Stomach (tissue), 9 donors: ENCODE data around the gene EIF2A. TPM values are rescaled to one million over a fixed set of nuclear protein-coding genes. Genes with fewer than 3 reads are reported as not detected.

ENCODE experiments used
- DNase-seq, 2 donors: peaks; one replicate each; pipeline versions ENCODE4 v3.0.0 to v3.0.0-alpha.2; 2013 to 2019
- H3K27ac ChIP-seq, 5 donors: fragments of 200-600 bp in 4 of 5; sonication (generic) in 4 of 5; one replicate each; pipeline ENCODE4 v1.5.1; 2013 to 2019; ENCODE audit warnings: mild to moderate bottlenecking in 1 of 5, moderate library complexity in 1 of 5
- H3K27me3 ChIP-seq, 3 donors: fragments of 200-600 bp; sonication (generic); one replicate each; pipeline ENCODE4 v1.5.1; 2017 to 2019; ENCODE audit warnings: mixed run types in 1 of 3
- H3K36me3 ChIP-seq, 4 donors: fragments of 200-600 bp; sonication (generic); 1 replicate in 3 of 4; 2 replicates in 1 of 4; pipeline ENCODE4 v1.5.1; 2016 to 2019
- H3K4me1 ChIP-seq, 4 donors: fragments of 200-600 bp; sonication (generic); one replicate each; pipeline ENCODE4 v1.5.1; 2016 to 2019
- H3K4me3 ChIP-seq, 4 donors: fragments of 200-600 bp; sonication (generic) in 3 of 4; one replicate each; pipeline ENCODE4 v1.5.1; 2016 to 2019; ENCODE audit warnings: mild to moderate bottlenecking in 1 of 4
- H3K9me3 ChIP-seq, 4 donors: fragments of 200-600 bp; sonication (generic); one replicate each; pipeline ENCODE4 v1.5.1; 2016 to 2019
- EP300 ChIP-seq: sonication (generic); formaldehyde crosslinking; IDR thresholded peaks from one replicate; pipeline ENCODE4 v1.6.1; 2017; ENCODE audit warnings: antibody characterized with exemption
- POLR2A ChIP-seq, 4 donors: fragments of 450-650 bp; IDR thresholded peaks; one replicate each; pipeline ENCODE4 v1.6.1; 2016; ENCODE audit warnings: antibody characterized with exemption in 4 of 4, control low read depth in 2 of 4, mild to moderate bottlenecking in 1 of 4, moderate library complexity in 1 of 4
- POLR2AphosphoS5 ChIP-seq, 3 donors: sonication (generic); formaldehyde crosslinking; IDR thresholded peaks; one replicate each; pipeline ENCODE4 v1.6.1; 2016; ENCODE audit warnings: antibody characterized with exemption in 3 of 3
- WGBS, 5 donors: extraction: QIAGEN DNeasy Blood & Tissue Kit in 3 of 5; methylation state at CpG; one replicate each; pipeline versions ENCODE4 v1.1.5 to v1.1.7; 2013 to 2018; 5-methylcytosine and 5-hydroxymethylcytosine counted together
- intact Hi-C: fragments of 100-400 bp; cut with DNase I; formaldehyde crosslinking; loops from one replicate; pipeline ENCODE4 v1.15.1; 2023; ENCODE audit warnings: low total_unique reads
- polyA plus RNA-seq, 3 donors: library from polyadenylated mRNA; stranded (reverse); fragments of 200-250 nt; gene quantifications; one replicate each; pipeline ENCODE4 v1.2.3, GENCODE V29; 2013
- total RNA-seq, 5 donors: library from RNA; depleted of rRNA; stranded (reverse); fragments of >200 nt; gene quantifications; one replicate each; pipeline versions ENCODE4 v1.1.0 to v1.2.3, GENCODE V29; 2014 to 2016
- TF ChIP-seq, protein P1 (sequence below), 7 experiments: fragments of 450-650 bp in 4 of 7; fragments of 200-600 bp in 3 of 7; sonication (generic) in 3 of 7; IDR thresholded peaks; one replicate each; pipeline ENCODE4 v1.5.1; 2016 to 2019; ENCODE audit warnings: antibody characterized with exemption in 7 of 7, control low read depth in 2 of 7, mild to moderate bottlenecking in 1 of 7
- donor health status: healthy with polysubstance abuse.
- donor health status: Bipolar disorder and iron deficiency.
- donor health status: healthy.

The EIF2A gene
- total and polyA plus RNA-seq, 8 donors, result 21.4 to 690 (median 124) TPM

DNA sequence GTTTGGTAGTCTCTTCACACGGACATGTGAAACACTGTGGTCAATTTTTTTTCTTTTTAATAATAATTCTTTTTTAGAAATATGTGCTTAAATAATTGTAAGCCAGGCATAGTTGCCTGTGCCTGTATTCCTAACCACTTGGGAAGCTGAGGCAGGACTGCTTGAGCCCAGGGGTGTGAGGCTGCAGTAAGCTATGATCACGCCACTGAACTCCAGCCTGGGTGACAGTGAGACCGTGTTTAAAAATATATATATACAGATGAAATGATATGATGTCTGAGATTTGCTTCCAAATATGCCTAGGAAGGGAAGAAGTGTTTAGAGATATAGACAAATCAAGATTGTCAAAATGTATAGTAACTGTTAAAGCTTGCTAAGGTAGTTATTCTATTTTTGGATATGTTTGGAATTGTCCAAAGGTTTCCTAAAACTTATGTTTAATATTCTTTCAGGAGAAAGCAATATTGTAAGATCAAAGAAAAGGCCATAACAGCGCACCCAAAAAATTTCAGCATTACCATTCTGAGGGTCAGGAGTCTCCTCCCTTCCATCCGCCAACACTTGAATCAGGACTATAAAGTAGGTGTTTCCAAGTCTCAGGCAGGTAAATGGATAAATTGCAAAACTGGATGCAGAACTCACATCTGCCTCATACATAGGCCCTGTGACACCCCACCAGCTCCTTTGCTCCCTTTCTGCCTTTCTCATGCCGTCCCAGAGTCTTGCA is 56.0 kb downstream of the EIF2A start:
- WGBS, 5 donors, result 17 to 29% (median 19%) methylated on average over 6 of the region's 6 CpGs
- Histone ChIP-seq H3K9me3 (no peaks in the 10 kb centered on the region), H3K4me1 (peaks cover 29 to 52% (median 44%) of the 10 kb centered on the region in 4 donors), H3K4me3 (peak overlapping the region; percentile 65 to 75 (median 71)), H3K27me3 (no peaks in the 10 kb centered on the region), H3K27ac (peak overlapping the region; percentile 96 to 98 (median 97)), H3K36me3 (peaks cover 0 to 4% (median 0%) of the 10 kb centered on the region in 4 donors)
- intact Hi-C loops, result no loop called here
- no peak for TF ChIP-seq EP300
- no peak for TF ChIP-seq POLR2AphosphoS5 (IDR thresholded peaks at IDR 0.05)
- TF ChIP-seq POLR2A (IDR thresholded peaks at IDR 0.05), result no peak
- TF ChIP-seq, protein P1, sequence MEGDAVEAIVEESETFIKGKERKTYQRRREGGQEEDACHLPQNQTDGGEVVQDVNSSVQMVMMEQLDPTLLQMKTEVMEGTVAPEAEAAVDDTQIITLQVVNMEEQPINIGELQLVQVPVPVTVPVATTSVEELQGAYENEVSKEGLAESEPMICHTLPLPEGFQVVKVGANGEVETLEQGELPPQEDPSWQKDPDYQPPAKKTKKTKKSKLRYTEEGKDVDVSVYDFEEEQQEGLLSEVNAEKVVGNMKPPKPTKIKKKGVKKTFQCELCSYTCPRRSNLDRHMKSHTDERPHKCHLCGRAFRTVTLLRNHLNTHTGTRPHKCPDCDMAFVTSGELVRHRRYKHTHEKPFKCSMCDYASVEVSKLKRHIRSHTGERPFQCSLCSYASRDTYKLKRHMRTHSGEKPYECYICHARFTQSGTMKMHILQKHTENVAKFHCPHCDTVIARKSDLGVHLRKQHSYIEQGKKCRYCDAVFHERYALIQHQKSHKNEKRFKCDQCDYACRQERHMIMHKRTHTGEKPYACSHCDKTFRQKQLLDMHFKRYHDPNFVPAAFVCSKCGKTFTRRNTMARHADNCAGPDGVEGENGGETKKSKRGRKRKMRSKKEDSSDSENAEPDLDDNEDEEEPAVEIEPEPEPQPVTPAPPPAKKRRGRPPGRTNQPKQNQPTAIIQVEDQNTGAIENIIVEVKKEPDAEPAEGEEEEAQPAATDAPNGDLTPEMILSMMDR (IDR thresholded peaks at IDR 0.05), result no peak
- DNase-seq, result peak in 1 of 2 donors; percentile 26

DNA sequence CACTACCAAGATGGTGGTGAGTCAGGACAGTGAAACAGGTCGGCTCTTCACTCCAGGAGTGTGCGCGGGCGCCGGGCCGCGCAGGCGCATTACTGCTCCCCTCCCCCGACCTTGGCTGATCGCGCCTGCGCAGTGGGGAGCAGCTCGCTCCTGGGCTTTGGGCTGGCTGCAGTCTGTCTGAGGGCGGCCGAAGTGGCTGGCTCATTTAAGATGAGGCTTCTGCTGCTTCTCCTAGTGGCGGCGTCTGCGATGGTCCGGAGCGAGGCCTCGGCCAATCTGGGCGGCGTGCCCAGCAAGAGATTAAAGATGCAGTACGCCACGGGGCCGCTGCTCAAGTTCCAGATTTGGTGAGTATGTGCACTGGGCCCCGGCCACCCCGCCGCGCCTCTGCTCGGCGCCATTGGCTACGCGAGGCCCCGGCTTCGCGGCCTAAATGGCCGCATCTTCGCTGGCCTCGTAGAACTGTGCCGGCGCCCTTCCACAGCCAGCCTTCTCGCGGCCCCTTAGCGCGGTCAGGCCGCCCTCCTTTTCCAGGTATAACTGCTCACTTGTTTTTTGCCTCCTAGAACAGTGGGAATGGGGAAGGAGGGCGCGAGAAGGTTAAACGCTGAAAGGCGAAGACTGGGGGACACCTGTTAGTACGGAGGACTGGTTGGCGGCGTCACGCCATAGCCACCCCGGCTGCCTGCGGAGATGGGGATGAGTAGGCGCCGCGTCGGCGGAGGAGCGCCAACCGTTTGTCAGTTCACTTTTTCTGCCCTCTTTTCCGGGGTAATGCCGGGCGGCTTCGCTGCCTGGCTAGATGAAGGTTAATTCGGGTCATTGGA is 56.8 kb downstream of the EIF2A start, which contains the start of gene SELENOT:
TSS of gene SELENOT (plus strand) at position 169 of the 827 bp plus-strand sequence. CDS start at position 211, 42 bp downstream.
- H3K27me3 ChIP-seq, result no peaks in the 10 kb centered on the region
- intact Hi-C loops, result no loop called here
- H3K27ac ChIP-seq, result peak within 1 kb of the TSS; percentile 96 to 98 (median 97)
- peak; percentile 96 to 99 for DNase-seq
- H3K4me1 ChIP-seq, result peaks cover 29 to 60% (median 50%) of the 10 kb centered on the region in 4 donors
- WGBS, 5 donors, result 0 to 1% (median 0%) methylated on average over 40 to 69 of the region's 69 CpGs
- H3K9me3 ChIP-seq, result no peaks in the 10 kb centered on the region
- H3K4me3 ChIP-seq, result peak within 1 kb of the TSS; percentile 65 to 75 (median 71)
- TF ChIP-seq EP300, result no peak
- TF ChIP-seq, protein P1 (IDR thresholded peaks at IDR 0.05), result peak in 2 of 7 experiments; percentile 21 to 24
- peak; percentile 81 to 96 (median 95) for TF ChIP-seq POLR2AphosphoS5 (IDR thresholded peaks at IDR 0.05)
- peak in 2 of 4 donors; percentile 81 to 89 for TF ChIP-seq POLR2A (IDR thresholded peaks at IDR 0.05)
- H3K36me3 ChIP-seq, result peaks cover 0 to 4% (median 0%) of the 10 kb centered on the region in 4 donors

GRCh38 chr3:150603980-150604319 is 57.4 kb downstream of the EIF2A start:
- Histone ChIP-seq H3K27ac (peak overlapping the region; percentile 96 to 98 (median 97)), H3K9me3 (no peaks in the 10 kb centered on the region), H3K27me3 (no peaks in the 10 kb centered on the region), H3K36me3 (peaks cover 0 to 4% (median 0%) of the 10 kb centered on the region in 4 donors), H3K4me1 (peaks cover 29 to 66% (median 54%) of the 10 kb centered on the region in 4 donors), H3K4me3 (peak overlapping the region; percentile 65 to 75 (median 71))
- TF ChIP-seq, protein P1 (IDR thresholded peaks at IDR 0.05), result no peak
- TF ChIP-seq EP300 (no peak), POLR2A (IDR thresholded peaks at IDR 0.05) (no peak), POLR2AphosphoS5 (IDR thresholded peaks at IDR 0.05) (no peak)
- no peak for DNase-seq
- intact Hi-C loops, result no loop called here
- WGBS, 5 donors, result 0 to 2% (median 0%) methylated on average over 9 to 11 of the region's 11 CpGs

GRCh38 chr3:150605998-150606641 is 59.5 kb downstream of the EIF2A start:
- peak overlapping the region in 4 of 5 donors; percentile 4 to 39 (median 27) for H3K27ac ChIP-seq
- TF ChIP-seq POLR2A (IDR thresholded peaks at IDR 0.05) (no peak), POLR2AphosphoS5 (IDR thresholded peaks at IDR 0.05) (no peak), EP300 (no peak)
- TF ChIP-seq, protein P1 (IDR thresholded peaks at IDR 0.05), result no peak
- peaks cover 0 to 4% (median 0%) of the 10 kb centered on the region in 4 donors for H3K36me3 ChIP-seq
- peaks cover 29 to 85% (median 72%) of the 10 kb centered on the region in 4 donors for H3K4me1 ChIP-seq
- no peaks in the 10 kb centered on the region for H3K27me3 ChIP-seq
- DNase-seq, result no peak
- no peak overlapping the region for H3K4me3 ChIP-seq
- no peaks in the 10 kb centered on the region for H3K9me3 ChIP-seq
- intact Hi-C loops, result no loop called here
- 47 to 78% (median 66%) methylated on average over 9 of the region's 9 CpGs for WGBS, 5 donors
